Mucosa of stomach (tissue), 1 donor: ENCODE measurements around the gene CHST14.
A peak's percentile ranks its signal among the peaks of the same experiment; 100 is the strongest.

Source experiments
- H3K27me3 ChIP-seq: one replicate; pipeline ENCODE4 v1.7.0; 2013; ENCODE audit warnings: mild to moderate bottlenecking, low read length; ENCODE audit not compliant: control insufficient read depth, insufficient read depth
- H3K36me3 ChIP-seq: one replicate; pipeline ENCODE4 v1.7.0; 2013; ENCODE audit warnings: low read length; ENCODE audit not compliant: control insufficient read depth, insufficient read depth
- H3K4me1 ChIP-seq: one replicate; pipeline ENCODE4 v1.7.0; 2013; ENCODE audit warnings: mild to moderate bottlenecking, low read length; ENCODE audit not compliant: control insufficient read depth, insufficient read depth
- H3K4me3 ChIP-seq: one replicate; pipeline ENCODE4 v1.7.0; 2013; ENCODE audit warnings: low read length
- H3K9ac ChIP-seq: one replicate; pipeline ENCODE4 v1.7.0; 2013; ENCODE audit warnings: mild to moderate bottlenecking, low read length, moderate library complexity
- H3K9me3 ChIP-seq: one replicate; pipeline ENCODE4 v1.7.0; 2013; ENCODE audit warnings: mild to moderate bottlenecking, low read length, moderate library complexity; ENCODE audit not compliant: control insufficient read depth
- donor health status: Pancreatic carcinoma.

The CHST14 gene

DNA sequence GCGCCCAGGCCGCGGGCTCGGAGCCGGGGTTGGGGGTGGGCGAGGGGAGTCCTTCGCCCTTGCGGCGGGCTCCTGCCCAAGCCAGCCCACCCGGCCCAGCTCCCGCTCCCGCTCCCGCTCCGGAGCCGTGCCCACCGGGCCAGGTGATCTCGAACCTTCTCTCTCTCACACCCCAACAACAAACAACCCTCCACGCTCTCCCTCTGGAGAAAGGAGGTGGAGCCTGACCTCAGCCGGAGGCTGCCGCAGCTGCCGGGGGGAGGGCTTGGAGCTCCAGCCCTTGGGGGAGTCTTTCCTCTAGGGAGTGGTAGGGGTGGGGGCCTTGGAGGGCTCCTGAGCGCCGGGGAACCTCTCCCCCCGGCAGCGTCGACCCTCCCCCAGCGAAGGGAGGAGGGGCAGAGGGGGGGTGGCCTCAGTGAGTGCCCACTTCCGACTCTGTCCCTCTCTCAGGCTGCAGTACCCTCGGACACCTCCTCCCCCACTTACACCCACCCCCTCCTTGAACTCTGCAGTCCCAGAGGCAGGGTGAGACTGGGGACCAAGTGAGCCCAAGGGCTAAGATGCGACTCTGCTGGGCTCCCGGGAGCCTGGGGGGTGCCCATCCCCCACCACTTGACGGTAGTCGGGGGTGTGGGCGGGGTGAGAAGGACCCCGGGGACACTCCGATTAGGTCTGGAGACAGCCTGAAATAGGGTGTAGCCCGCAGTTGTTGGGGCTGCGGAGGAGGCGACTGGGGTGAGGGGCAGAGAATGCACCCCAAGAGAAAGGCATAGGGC, 34.5 kb upstream of the CHST14 start:
- H3K4me1 ChIP-seq: peaks cover 32% of the 10 kb centered on the region
- no peaks in the 10 kb centered on the region for H3K9me3 ChIP-seq
- H3K4me3 ChIP-seq: peak overlapping the region; percentile 41
- peak overlapping the region; percentile 64 for H3K9ac ChIP-seq
- H3K36me3 ChIP-seq: no peaks in the 10 kb centered on the region
- peaks cover 41% of the 10 kb centered on the region for H3K27me3 ChIP-seq

DNA sequence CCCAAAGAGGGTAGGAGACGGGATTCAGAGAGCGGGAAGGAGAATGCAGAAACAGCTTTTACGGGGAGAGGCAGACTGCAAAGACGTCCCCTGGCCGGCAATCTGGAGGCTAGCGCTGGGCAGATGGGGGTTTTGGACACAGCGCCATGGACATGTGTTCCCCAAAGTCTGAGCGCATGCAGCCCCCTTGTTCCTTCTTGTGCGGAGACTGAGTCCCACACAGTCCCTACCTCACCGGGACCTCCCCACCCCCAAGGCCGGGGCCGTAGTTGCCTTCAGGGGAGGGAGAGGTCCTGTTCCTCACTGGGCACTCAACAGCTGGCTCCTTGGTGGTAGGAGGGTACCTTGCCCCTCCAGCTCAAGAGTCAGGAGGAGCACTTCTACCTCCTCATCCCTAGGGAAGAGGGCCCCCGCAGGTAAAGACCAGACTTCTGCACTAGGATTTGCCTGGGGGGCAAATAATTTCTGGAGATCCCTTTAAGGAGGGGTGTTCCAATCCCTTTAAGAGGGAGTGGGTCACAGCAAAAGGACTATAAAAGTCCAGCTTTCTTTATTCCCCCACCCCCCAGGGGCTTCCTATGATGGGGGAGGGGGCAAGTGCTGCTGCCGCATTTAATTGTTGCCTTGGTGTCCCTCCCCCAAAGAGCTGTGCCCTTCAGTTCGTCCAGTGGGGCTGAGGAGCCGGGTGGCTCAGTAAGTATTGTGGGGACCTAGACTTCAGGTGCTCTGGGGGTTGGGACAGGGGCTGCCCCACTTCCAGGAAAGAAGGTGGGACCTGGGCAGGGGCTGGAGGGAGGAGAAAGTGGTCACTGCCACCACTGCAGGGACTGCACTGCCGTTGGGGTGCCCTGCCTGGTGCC, 33.7 kb upstream of the CHST14 start:
- Histone ChIP-seq H3K27me3 (peaks cover 41% of the 10 kb centered on the region), H3K4me1 (peaks cover 32% of the 10 kb centered on the region), H3K9me3 (no peaks in the 10 kb centered on the region), H3K9ac (peak overlapping the region; percentile 64), H3K4me3 (peak overlapping the region; percentile 19), H3K36me3 (no peaks in the 10 kb centered on the region)

DNA sequence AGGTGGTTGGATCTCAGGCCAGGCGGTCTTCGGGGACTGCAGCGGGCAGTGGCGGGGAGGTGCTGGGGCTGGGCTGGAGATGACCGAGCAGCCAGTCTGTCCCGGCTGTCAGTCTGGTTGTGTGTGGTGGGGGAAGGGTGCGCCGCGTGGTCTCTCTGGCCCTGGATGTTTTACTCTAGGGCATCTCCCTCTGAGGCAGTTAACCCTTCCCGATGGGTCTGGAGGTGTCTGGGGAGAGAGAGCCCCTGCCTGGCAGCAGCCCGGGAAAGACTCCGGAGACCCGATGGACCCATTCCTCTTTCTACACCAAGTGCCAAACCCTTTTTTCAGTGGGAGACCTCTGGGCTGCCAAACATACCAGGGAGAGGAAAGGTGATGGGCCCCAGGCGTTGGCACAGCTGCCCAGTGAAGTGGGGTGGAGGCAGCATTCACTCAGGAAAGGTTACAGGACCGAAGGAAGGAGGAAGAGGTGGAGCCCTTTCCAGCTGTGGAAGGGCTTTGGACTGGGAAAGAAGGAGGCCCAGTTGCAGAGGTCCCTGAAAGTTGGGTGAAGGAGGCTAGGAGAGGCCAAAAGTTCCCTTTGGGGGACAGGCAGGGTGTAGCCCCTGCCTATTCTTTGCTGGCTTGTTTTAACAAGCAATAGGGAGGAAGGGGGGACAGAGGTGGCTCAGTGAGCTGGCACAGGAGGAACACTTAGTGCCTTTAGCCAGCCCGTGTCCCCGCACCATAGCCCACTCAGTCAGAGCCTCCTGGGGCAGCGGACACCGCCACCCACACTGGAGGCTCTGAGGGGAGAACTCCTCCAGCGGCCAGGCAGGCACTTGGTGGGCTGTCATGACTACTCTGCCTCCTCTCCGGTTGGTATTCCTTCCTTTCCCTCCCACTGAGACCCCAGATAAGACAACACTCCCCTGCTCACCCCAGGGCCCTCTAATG, 32.8 kb upstream of the CHST14 start:
- Histone ChIP-seq H3K27me3 (peaks cover 41% of the 10 kb centered on the region), H3K4me3 (no peak overlapping the region), H3K9ac (no peak overlapping the region), H3K36me3 (no peaks in the 10 kb centered on the region), H3K4me1 (peaks cover 39% of the 10 kb centered on the region), H3K9me3 (no peaks in the 10 kb centered on the region)

DNA sequence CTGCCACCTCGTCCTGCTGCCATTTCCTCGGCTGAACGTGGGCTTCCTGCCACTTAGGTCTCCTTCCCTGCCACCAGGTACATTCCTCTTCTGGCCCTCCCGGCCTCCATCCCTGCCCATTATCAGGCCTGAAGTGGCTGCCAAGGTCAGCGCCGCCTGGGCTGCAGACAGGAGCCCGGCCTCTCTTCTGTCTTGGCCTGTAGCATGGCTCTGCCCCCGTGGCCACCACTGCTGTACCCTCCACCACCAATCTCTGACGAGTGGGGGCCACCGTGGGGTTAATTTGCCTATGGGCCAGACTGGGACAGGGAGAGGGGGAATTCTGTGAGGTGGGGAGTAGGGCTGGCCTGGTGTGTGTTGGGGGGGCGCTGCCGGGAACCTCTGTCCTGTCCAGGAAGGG, 32.1 kb upstream of the CHST14 start:
- H3K9ac ChIP-seq: no peak overlapping the region
- H3K36me3 ChIP-seq: no peaks in the 10 kb centered on the region
- H3K27me3 ChIP-seq: peaks cover 41% of the 10 kb centered on the region
- H3K4me3 ChIP-seq: no peak overlapping the region
- no peaks in the 10 kb centered on the region for H3K9me3 ChIP-seq
- H3K4me1 ChIP-seq: peaks cover 39% of the 10 kb centered on the region

DNA sequence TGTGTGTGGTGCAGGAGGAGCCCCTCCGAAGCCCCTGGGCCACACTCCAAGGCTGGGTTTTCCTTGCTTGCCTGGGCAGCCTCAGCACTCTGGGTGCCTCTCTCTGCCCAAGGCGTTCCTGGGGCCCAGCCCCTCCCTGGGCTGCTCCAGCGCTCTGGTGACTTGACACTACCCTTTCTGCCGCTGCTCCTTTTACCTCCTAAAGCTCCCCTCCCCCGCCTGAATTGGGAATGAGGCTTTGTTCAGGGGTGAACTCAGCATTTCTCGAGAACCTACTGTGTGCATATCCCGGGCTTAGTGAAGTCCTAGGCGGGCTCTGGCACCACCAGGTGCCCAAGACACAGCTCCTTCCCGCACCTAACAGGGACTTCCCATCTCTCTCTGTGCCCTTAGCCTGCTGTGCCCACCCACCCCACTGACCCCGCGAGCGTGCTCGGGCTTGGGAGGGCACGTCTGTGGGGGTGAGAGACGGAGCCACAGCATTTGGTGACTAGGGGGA, 31.3 kb upstream of the CHST14 start:
- Histone ChIP-seq H3K9me3 (no peaks in the 10 kb centered on the region), H3K9ac (peak overlapping the region; percentile 67), H3K36me3 (no peaks in the 10 kb centered on the region), H3K4me1 (peaks cover 39% of the 10 kb centered on the region), H3K27me3 (peaks cover 41% of the 10 kb centered on the region), H3K4me3 (peak overlapping the region; percentile 35)

DNA sequence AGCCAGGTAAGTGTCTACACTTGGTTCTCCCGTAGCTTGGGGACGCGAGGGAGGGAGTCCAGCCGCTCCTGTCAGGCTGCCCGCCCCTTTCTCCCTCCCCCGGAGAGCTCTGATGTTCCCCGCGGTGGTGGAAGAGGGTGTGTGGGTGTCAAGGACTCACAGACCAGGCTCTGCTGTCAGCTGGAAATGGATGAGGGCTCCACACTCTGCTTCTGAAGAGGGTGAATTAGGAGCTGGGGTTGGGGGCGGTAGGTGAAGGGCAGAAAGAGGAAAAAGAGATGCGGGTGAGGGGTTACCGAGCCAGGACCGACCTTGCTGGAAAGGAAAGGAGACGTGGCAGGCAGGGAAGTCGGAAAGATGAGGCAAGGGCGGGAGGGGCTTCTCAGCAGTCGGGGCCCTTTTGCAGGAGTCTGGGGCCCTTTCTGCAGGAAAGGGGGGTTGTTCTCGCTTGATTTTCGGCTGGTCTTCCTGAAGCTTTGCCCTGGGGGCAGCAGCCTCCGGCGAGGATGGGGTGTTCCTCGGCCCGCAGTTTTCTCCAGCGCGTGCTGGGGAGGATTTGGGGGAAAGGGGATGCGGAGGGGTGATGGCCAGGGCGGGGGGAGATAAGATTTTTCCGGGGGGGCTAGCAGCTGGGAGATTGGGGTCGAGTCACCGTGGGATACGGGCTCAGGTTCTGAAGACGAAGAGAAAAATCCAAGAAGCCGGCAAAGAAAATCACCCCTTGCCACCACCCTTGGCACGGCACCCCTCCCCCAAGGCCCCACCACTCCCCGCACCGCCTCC, 30.6 kb upstream of the CHST14 start:
- no peaks in the 10 kb centered on the region for H3K9me3 ChIP-seq
- no peaks in the 10 kb centered on the region for H3K36me3 ChIP-seq
- H3K4me3 ChIP-seq: peak overlapping the region; percentile 35
- peak overlapping the region; percentile 67 for H3K9ac ChIP-seq
- H3K4me1 ChIP-seq: peaks cover 40% of the 10 kb centered on the region
- peaks cover 39% of the 10 kb centered on the region for H3K27me3 ChIP-seq

DNA sequence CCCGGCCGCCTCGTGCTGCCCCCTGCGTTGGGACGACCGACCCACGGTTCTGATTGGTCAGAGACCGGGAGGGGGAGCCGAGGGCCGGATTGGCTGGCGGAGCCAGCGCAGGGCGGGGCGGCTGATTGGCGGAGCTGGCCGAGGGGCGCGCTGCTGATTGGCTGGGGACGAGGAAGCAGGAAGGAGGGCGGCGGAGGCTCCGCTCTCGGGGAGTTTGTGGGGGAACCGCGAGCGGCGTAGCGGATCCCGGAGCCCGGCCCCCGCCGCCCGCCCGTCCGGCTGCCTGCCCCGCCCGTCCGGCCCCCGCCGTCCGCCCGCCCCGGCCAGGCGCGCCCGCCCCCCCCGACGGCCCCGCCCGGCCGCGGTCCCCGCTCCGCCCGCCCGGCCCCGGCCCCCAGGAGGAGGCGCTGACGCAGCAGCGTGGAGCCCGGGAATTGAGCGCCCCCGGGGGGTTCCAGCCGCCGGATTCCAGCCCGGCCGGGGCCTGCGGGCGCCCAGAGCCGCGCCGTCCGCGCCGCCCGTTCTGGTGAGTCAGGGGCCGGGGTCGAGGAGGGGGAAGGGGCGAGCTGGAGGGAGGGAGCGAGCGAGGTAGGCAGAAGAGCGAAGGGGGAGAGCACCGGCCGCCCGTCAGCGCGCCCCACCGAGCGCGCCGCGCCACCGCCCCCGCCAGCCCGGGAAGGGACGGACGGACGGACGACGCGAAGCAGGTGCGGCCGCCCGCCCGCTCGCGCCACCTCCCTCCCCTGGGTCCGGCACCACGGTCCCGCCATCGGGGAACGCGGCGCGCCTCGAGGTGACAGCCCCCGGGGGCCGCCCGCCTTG, 29.8 kb upstream of the CHST14 start, which contains the start of gene BAHD1:
Gene BAHD1, plus strand, starts transcription at position 211 of the 822 bp plus-strand sequence. CDS start 17,512 bp downstream, outside the sequence.
- no peaks in the 10 kb centered on the region for H3K9me3 ChIP-seq
- H3K27me3 ChIP-seq: peaks cover 32% of the 10 kb centered on the region
- H3K4me1 ChIP-seq: peaks cover 37% of the 10 kb centered on the region
- peak within 1 kb of the TSS; percentile 35 for H3K4me3 ChIP-seq
- peak within 1 kb of the TSS; percentile 67 for H3K9ac ChIP-seq
- H3K36me3 ChIP-seq: no peaks in the 10 kb centered on the region

DNA sequence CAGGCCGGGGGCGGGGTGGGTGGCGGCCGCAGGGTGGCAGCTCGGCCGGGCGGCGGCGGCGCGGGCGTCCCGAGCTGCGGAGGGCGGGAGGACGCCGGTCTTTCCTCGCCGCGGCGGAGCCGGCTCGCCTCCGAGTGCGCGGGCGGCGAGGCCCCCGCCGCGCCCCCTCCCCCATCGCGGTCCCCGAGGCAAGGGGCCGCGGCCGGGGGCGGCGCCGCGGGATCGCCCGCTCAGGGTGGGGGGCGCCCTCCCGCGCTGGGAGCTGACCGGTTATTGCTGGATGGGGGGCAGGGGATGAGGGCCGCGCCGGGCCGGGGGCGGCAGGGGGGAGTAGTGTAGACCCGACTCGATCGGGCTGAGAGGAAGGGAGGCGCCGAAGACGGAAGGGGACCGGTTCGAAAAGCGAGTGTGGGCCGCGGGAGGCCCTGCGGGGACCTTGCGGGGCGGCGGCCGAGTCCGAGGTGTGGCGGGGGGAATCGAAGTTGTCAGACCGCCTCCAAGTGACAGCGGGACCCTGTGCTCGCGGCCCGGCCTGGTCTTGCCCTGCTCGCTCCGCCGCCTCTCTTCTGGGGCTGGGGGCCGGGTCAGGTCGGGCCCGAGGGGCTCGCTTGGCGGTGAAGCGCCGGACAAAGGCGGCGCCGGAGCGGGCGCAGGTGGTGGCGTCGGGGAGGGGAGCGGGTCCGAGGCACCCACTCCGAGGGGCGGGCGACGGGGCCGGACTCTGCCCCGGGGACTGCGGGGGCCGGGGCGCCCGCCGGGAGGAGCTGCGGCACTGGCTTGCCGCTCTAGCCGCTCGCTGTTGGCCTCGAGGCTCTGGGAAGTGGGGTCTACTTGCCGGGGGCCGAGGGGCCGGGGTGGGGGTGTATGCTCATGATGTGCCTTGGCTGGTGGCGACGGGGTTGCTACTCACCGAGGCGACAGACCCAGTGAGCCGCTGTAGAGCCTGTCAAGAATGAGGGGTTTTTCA, 28.9 kb upstream of the CHST14 start:
- Histone ChIP-seq H3K27me3 (peaks cover 23% of the 10 kb centered on the region), H3K9ac (peak overlapping the region; percentile 61), H3K4me1 (peaks cover 29% of the 10 kb centered on the region), H3K36me3 (no peaks in the 10 kb centered on the region), H3K9me3 (no peaks in the 10 kb centered on the region), H3K4me3 (no peak overlapping the region)

DNA sequence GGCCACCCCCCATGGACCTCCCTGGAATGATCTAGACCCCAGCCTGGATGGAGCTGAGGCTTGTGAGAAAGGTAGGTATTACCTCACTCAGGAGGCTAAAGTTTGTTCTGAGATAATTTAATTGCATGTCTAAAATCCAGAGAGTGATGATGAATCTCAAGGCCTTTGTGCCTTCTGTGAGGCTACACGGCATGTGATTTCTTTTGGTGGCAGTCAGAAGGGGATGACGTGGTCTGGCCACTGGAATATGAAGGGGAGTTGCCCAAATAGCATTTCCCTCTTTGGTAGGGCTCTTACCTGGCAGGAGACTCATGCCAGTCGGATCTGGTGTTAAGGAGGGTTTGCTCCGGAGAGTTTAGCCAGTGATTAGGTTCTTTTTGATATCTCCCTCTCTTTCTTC, 27.5 kb upstream of the CHST14 start:
- peaks cover 26% of the 10 kb centered on the region for H3K4me1 ChIP-seq
- H3K9ac ChIP-seq: no peak overlapping the region
- peaks cover 9% of the 10 kb centered on the region for H3K27me3 ChIP-seq
- no peaks in the 10 kb centered on the region for H3K9me3 ChIP-seq
- no peak overlapping the region for H3K4me3 ChIP-seq
- H3K36me3 ChIP-seq: no peaks in the 10 kb centered on the region
